GM23248 (cell line): ENCODE data around the gene GNB2. TPM values are rescaled to one million over a fixed set of nuclear protein-coding genes. Genes with fewer than 3 reads are reported as not detected.
A peak's percentile ranks its signal among the peaks of the same experiment; 100 is the strongest.

Experiments
- DNase-seq: peaks from one replicate; pipeline ENCODE4 v3.0.0-alpha.2; 2015
- H2AFZ ChIP-seq: fragments of 200-600 bp; sonication (generic); 2 replicates; pipeline ENCODE4 v1.6.1; 2016; ENCODE audit warnings: antibody characterized with exemption
- H3F3A ChIP-seq: fragments of 200-600 bp; sonication (generic); 2 replicates; pipeline ENCODE4 v1.6.1; 2016; ENCODE audit warnings: mild to moderate bottlenecking, antibody characterized with exemption, mixed run types; ENCODE audit not compliant: insufficient read depth
- H3K27ac ChIP-seq: fragments of 200-600 bp; sonication (generic); 2 replicates; pipeline ENCODE4 v1.5.1; 2016; ENCODE audit warnings: mild to moderate bottlenecking
- H3K27me3 ChIP-seq: fragments of 200-600 bp; sonication (generic); replicated peaks from 2 replicates; pipeline ENCODE4 v1.6.1; 2016; ENCODE audit warnings: mild to moderate bottlenecking; ENCODE audit not compliant: insufficient read depth
- H3K36me3 ChIP-seq: fragments of 200-600 bp; sonication (generic); 2 replicates; pipeline ENCODE4 v1.6.1; 2016; ENCODE audit warnings: low read depth, mild to moderate bottlenecking
- H3K4me1 ChIP-seq: fragments of 200-600 bp; sonication (generic); 2 replicates; pipeline ENCODE4 v1.6.1; 2016; ENCODE audit warnings: mild to moderate bottlenecking; ENCODE audit not compliant: insufficient read depth
- H3K4me2 ChIP-seq: fragments of 200-600 bp; sonication (generic); one replicate; pipeline ENCODE4 v1.6.1; 2016; ENCODE audit warnings: mild to moderate bottlenecking; ENCODE audit not compliant: unreplicated experiment
- H3K4me3 ChIP-seq: fragments of 200-600 bp; sonication (generic); 2 replicates; pipeline ENCODE4 v1.5.1; 2016; ENCODE audit warnings: mild to moderate bottlenecking
- H3K79me2 ChIP-seq: fragments of 200-600 bp; sonication (generic); 2 replicates; pipeline ENCODE4 v1.6.1; 2016; ENCODE audit warnings: mild to moderate bottlenecking; ENCODE audit not compliant: insufficient read depth
- H3K9ac ChIP-seq: fragments of 200-600 bp; sonication (generic); 2 replicates; pipeline ENCODE4 v1.6.1; 2016; ENCODE audit warnings: mild to moderate bottlenecking
- H3K9me2 ChIP-seq: fragments of 200-600 bp; sonication (generic); 2 replicates; pipeline ENCODE4 v1.6.1; 2016; ENCODE audit warnings: mixed run types, mild to moderate bottlenecking, moderate library complexity; ENCODE audit not compliant: insufficient read depth
- H3K9me3 ChIP-seq: fragments of 200-600 bp; sonication (generic); one replicate; pipeline ENCODE4 v1.6.1; 2017; ENCODE audit warnings: low read depth
- H4K20me1 ChIP-seq: fragments of 200-600 bp; sonication (generic); 2 replicates; pipeline ENCODE4 v1.6.0; 2016; ENCODE audit not compliant: insufficient read depth
- EZH2 ChIP-seq: fragments of 200-600 bp; sonication (generic); IDR thresholded peaks from 2 replicates; pipeline ENCODE4 v1.6.1; 2018; ENCODE audit warnings: antibody characterized with exemption, mild to moderate bottlenecking; ENCODE audit not compliant: insufficient read depth, poor library complexity, severe bottlenecking
- EZH2phosphoT487 ChIP-seq: fragments of 200-600 bp; sonication (generic); IDR thresholded peaks from 2 replicates; pipeline ENCODE4 v1.6.1; 2018; ENCODE audit warnings: antibody characterized with exemption, moderate library complexity, mild to moderate bottlenecking, low read depth; ENCODE audit not compliant: insufficient read depth
- WGBS, 2 experiments: methylation state at CpG; one replicate each; pipeline ENCODE4 v1.1.6; 2015 to 2017; ENCODE audit warnings: low lambda C conversion rate in 2 of 2, low coverage in 1 of 2; ENCODE audit errors: missing lambda C conversion rate in 2 of 2; 5-methylcytosine and 5-hydroxymethylcytosine counted together
- in situ Hi-C: fragments of 300-500 bp; cut with MboI; formaldehyde crosslinking; loops from 2 replicates; pipeline ENCODE4 v1.15.0; 2020
- polyA plus RNA-seq: library from polyadenylated mRNA; unstranded; fragments of >200 nt; fragmentation: Nextera tagmentation; extraction: Ambion mirVana; gene quantifications from 2 replicates; pipeline ENCODE4 v1.2.1, GENCODE V29; 2016
- total RNA-seq: library from RNA; depleted of rRNA; stranded (reverse); fragments of >200 nt; shearing (Covaris generic); gene quantifications from 2 replicates; pipeline ENCODE4 v1.2.3, GENCODE V29; 2014; rRNA removed

GNB2 gene
- total RNA-seq (65.6 and 89.8 TPM in 2 replicates), polyA plus RNA-seq (130 and 132 TPM in 2 replicates)

GRCh38 chr7:100673302-100673941 lies at the start of gene GNB2:
Gene GNB2, plus strand, starts transcription at chr7:100673740. Its CDS starts 2,526 bp downstream, at chr7:100676266.
- WGBS, 2 experiments: 1% methylated on average over 23 to 61 of the region's 65 CpGs
- no peaks in the 10 kb centered on the region for H3K9me2 ChIP-seq
- H3K27me3 ChIP-seq: no peaks in the 10 kb centered on the region
- peak within 1 kb of the TSS; percentile 92 for H3K27ac ChIP-seq
- H3F3A ChIP-seq: no peaks in the 10 kb centered on the region
- H3K9me3 ChIP-seq: no peaks in the 10 kb centered on the region
- in situ Hi-C loops: no loop called here
- H3K9ac ChIP-seq: peak within 1 kb of the TSS; percentile 94
- H3K4me3 ChIP-seq: peak within 1 kb of the TSS; percentile 98
- TF ChIP-seq EZH2phosphoT487: no peak
- no peak for TF ChIP-seq EZH2
- DNase-seq: peak; percentile 98
- peak within 1 kb of the TSS; percentile 68 for H3K4me2 ChIP-seq
- peaks cover 35% of the 10 kb centered on the region for H3K79me2 ChIP-seq
- no peaks in the 10 kb centered on the region for H4K20me1 ChIP-seq
- H2AFZ ChIP-seq: peak within 1 kb of the TSS; percentile 63
- H3K36me3 ChIP-seq: peaks cover 4% of the 10 kb centered on the region; the same call in 1 of the 2 replicates
- no peaks in the 10 kb centered on the region for H3K4me1 ChIP-seq

- Histone ChIP-seq H3F3A (no peaks in the 10 kb centered on the region), H4K20me1 (no peaks in the 10 kb centered on the region), H3K4me3 (no peak overlapping the region), H3K27ac (no peak overlapping the region), H2AFZ (no peak overlapping the region), H3K9ac (no peak overlapping the region), H3K4me2 (no peak overlapping the region), H3K9me2 (no peaks in the 10 kb centered on the region), H3K9me3 (no peaks in the 10 kb centered on the region), H3K36me3 (no peaks in the 10 kb centered on the region), H3K4me1 (no peaks in the 10 kb centered on the region), H3K79me2 (no peaks in the 10 kb centered on the region), H3K27me3 (no peaks in the 10 kb centered on the region)
- WGBS, 2 experiments: 60 to 63% methylated on average over 15 of the region's 15 CpGs
- no peak for DNase-seq
- TF ChIP-seq EZH2phosphoT487 (no peak), EZH2 (no peak)
- in situ Hi-C loops: no loop called here
Measured at GRCh38 chr7:100623951-100624824, 49.4 kb upstream of the GNB2 start.

- Histone ChIP-seq H3K9me3 (no peaks in the 10 kb centered on the region), H3K9me2 (no peaks in the 10 kb centered on the region), H3K9ac (no peak overlapping the region; the same call in 1 of the 2 replicates), H2AFZ (peak overlapping the region; percentile 73), H4K20me1 (no peaks in the 10 kb centered on the region), H3K4me1 (no peaks in the 10 kb centered on the region), H3K36me3 (no peaks in the 10 kb centered on the region), H3K27me3 (no peaks in the 10 kb centered on the region), H3F3A (no peaks in the 10 kb centered on the region), H3K27ac (no peak overlapping the region), H3K4me3 (peak overlapping the region; percentile 62), H3K4me2 (peak overlapping the region; percentile 59), H3K79me2 (no peaks in the 10 kb centered on the region)
- no peak for DNase-seq
- WGBS, 2 experiments: 11 to 14% methylated on average over 3 of the region's 3 CpGs
- in situ Hi-C loops: no loop called here
- TF ChIP-seq EZH2phosphoT487: no peak
- TF ChIP-seq EZH2: no peak
Measured at GRCh38 chr7:100626055-100626454, 47.5 kb upstream of the GNB2 start.

- Histone ChIP-seq H3K4me2 (peak overlapping the region; percentile 59), H3K4me3 (peak overlapping the region; percentile 62), H2AFZ (peak overlapping the region; percentile 73), H3K27me3 (no peaks in the 10 kb centered on the region), H3K36me3 (no peaks in the 10 kb centered on the region), H3K9me3 (no peaks in the 10 kb centered on the region), H3F3A (no peaks in the 10 kb centered on the region), H3K4me1 (no peaks in the 10 kb centered on the region), H3K27ac (no peak overlapping the region), H4K20me1 (no peaks in the 10 kb centered on the region), H3K79me2 (no peaks in the 10 kb centered on the region), H3K9me2 (no peaks in the 10 kb centered on the region), H3K9ac (peak overlapping the region; percentile 40)
- DNase-seq: peak; percentile 90
- no peak for TF ChIP-seq EZH2
- no peak for TF ChIP-seq EZH2phosphoT487
- WGBS, 2 experiments: 8 to 23% methylated on average over 12 to 36 of the region's 37 CpGs
- in situ Hi-C loops: no loop called here
Measured at GRCh38 chr7:100626530-100627237, 46.9 kb upstream of the GNB2 start.
